HepG2 (cell line): ENCODE measurements around the gene CBY1. TPM values are rescaled to one million over a fixed set of nuclear protein-coding genes. Genes with fewer than 3 reads are reported as not detected.

ENCODE experiments used
- ATAC-seq: fragments of 200-7000 bp; cut with Tn5 transposase; 3 replicates; pipeline ENCODE4 v1.9.1; 2020; ENCODE audit warnings: mild to moderate bottlenecking, moderate library complexity
- BruUV-seq: library from RNA; stranded (reverse); fragments of 400-500 nt; replicated peaks from 2 replicates; lab custom pipeline; 2021; lab: Mats Ljungman, UMichigan
- CTCF ChIA-PET: fragments of 300-600 bp; formaldehyde crosslinking; extraction: SDS; loops from one replicate; lab custom pipeline; 2021; ENCODE audit warnings: low total read pairs, inconsistent platforms, low intra/inter-chr PET ratio; lab: Yijun Ruan, JAX
- POLR2A ChIA-PET: fragments of 350-600 bp; sonication (Branson Sonifier 250); formaldehyde crosslinking; loops from one replicate; lab custom pipeline; 2020; ENCODE audit warnings: antibody characterized with exemption, inconsistent platforms; lab: Yijun Ruan, JAX
- DNase-seq: peaks from one replicate; pipeline ENCODE4 v3.0.0-alpha.2; 2015; ENCODE audit warnings: low spot score
- FAIRE-seq: peaks from 3 replicates; lab custom pipeline; 2011; peaks lifted over from hg19 to GRCh38; lab: Jason Lieb, UNC
- H2AFZ ChIP-seq: one replicate; pipeline ENCODE4 v1.6.1; 2011; ENCODE audit warnings: low read length, inconsistent platforms
- H3K27ac ChIP-seq: fragments of 300-600 bp; 3 replicates; pipeline ENCODE4 v1.8.0; 2011; ENCODE audit warnings: mixed run types, mild to moderate bottlenecking, mixed read lengths, low read length, inconsistent platforms; ENCODE audit not compliant: insufficient read depth; ENCODE audit errors: extremely low read length
- H3K27me3 ChIP-seq, 2 experiments: fragments of 200-600 bp in 1 of 2; 2 replicates in 1 of 2; 3 replicates in 1 of 2; pipeline versions ENCODE4 v1.6.0 to v1.8.0; 2011; ENCODE audit warnings: low read length in 2 of 2, mild to moderate bottlenecking in 2 of 2, moderate library complexity in 2 of 2, inconsistent platforms in 1 of 2; ENCODE audit not compliant: insufficient read depth in 2 of 2, control insufficient read depth in 1 of 2
- H3K36me3 ChIP-seq, 2 experiments: fragments of 200-600 bp in 1 of 2; replicated peaks in 1 of 2; 2 replicates in 1 of 2; 3 replicates in 1 of 2; pipeline versions ENCODE4 v1.5.1 to v1.8.0; 2011; ENCODE audit warnings: low read length in 2 of 2, inconsistent platforms in 1 of 2; ENCODE audit not compliant: insufficient read depth in 2 of 2, control insufficient read depth in 1 of 2
- H3K4me1 ChIP-seq: 2 replicates; pipeline ENCODE4 v1.5.1; 2012; ENCODE audit warnings: low read length, inconsistent platforms; ENCODE audit not compliant: insufficient read depth
- H3K4me2 ChIP-seq: 2 replicates; pipeline ENCODE4 v1.6.0; 2011; ENCODE audit warnings: low read depth, low read length, inconsistent platforms
- H3K4me3 ChIP-seq, 3 experiments: fragments of 200-600 bp in 1 of 3; sonication (generic), shearing (Covaris generic) in 1 of 3; replicated peaks in 1 of 3; 2 replicates each; pipeline ENCODE4 v1.5.1; 2011 to 2016; ENCODE audit warnings: low read length in 3 of 3, inconsistent platforms in 2 of 3, low read depth in 2 of 3, mild to moderate bottlenecking in 2 of 3, control low read depth in 1 of 3, mixed read lengths in 1 of 3; ENCODE audit not compliant: insufficient read depth in 1 of 3
- H3K79me2 ChIP-seq: one replicate; pipeline ENCODE4 v1.6.1; 2011; ENCODE audit warnings: low read length, inconsistent platforms; ENCODE audit not compliant: insufficient read depth
- H3K9ac ChIP-seq: 2 replicates; pipeline ENCODE4 v1.6.0; 2011; ENCODE audit warnings: mild to moderate bottlenecking, low read depth, low read length, inconsistent platforms; ENCODE audit not compliant: insufficient read depth
- H3K9me3 ChIP-seq: 2 replicates; pipeline ENCODE4 v1.5.1; 2012; ENCODE audit warnings: mild to moderate bottlenecking, low read length
- H4K20me1 ChIP-seq: 2 replicates; pipeline ENCODE4 v1.6.0; 2011; ENCODE audit warnings: inconsistent platforms, mild to moderate bottlenecking, low read length, moderate library complexity; ENCODE audit not compliant: insufficient read depth
- DMAP1 ChIP-seq: IDR thresholded peaks from 2 replicates; pipeline ENCODE4 v1.6.1; 2016
- ELF3 ChIP-seq: IDR thresholded peaks from 2 replicates; pipeline ENCODE4 v1.6.1; 2016; ENCODE audit warnings: missing genetic modification reagents, missing compliant biosample characterization
- GABPA ChIP-seq, 2 experiments: IDR thresholded peaks; 2 replicates each; pipeline ENCODE4 v1.6.1; 2011 to 2016; ENCODE audit warnings: low read depth in 2 of 2, low read length in 1 of 2, missing biosample characterization in 1 of 2, missing genetic modification characterization in 1 of 2
- GATAD2A ChIP-seq: IDR thresholded peaks from 2 replicates; pipeline ENCODE4 v1.6.1; 2016
- GLMP ChIP-seq: sonication (generic); formaldehyde crosslinking; IDR thresholded peaks from 2 replicates; pipeline ENCODE4 v1.9.0; 2021; ENCODE audit warnings: missing genetic modification reagents, mild to moderate bottlenecking, borderline replicate concordance
- HMG20A ChIP-seq: IDR thresholded peaks from 2 replicates; pipeline ENCODE4 v1.6.1; 2016; ENCODE audit warnings: borderline replicate concordance
- HOXA3 ChIP-seq: sonication (generic); formaldehyde crosslinking; IDR thresholded peaks from 2 replicates; pipeline ENCODE4 v1.5.0; 2020; ENCODE audit warnings: missing genetic modification reagents
- MXI1 ChIP-seq: IDR thresholded peaks from 3 replicates; pipeline ENCODE4 v1.6.1; 2012; ENCODE audit warnings: low read depth, low read length, inconsistent platforms, borderline replicate concordance
- ONECUT2 ChIP-seq: sonication (generic); formaldehyde crosslinking; IDR thresholded peaks from 2 replicates; pipeline ENCODE4 v1.4.0; 2020; ENCODE audit warnings: missing genetic modification reagents
- RAD51 ChIP-seq: fragments of 450-650 bp; IDR thresholded peaks from 2 replicates; pipeline ENCODE4 v1.6.1; 2016; ENCODE audit warnings: borderline replicate concordance
- SALL2 ChIP-seq: sonication (generic); formaldehyde crosslinking; IDR thresholded peaks from 2 replicates; pipeline ENCODE4 v1.8.1; 2023; ENCODE audit warnings: mild to moderate bottlenecking, missing genetic modification reagents, inconsistent platforms
- SMC3 ChIP-seq: IDR thresholded peaks from 2 replicates; pipeline ENCODE4 v1.6.1; 2011; ENCODE audit warnings: low read length, improper control_type of control experiment
- SOX13 ChIP-seq, 3 experiments: fragments of 450-650 bp in 1 of 3; sonication (generic) in 1 of 3; formaldehyde crosslinking in 1 of 3; IDR thresholded peaks in 2 of 3; conservative IDR thresholded peaks in 1 of 3; 2 replicates each; pipeline versions ENCODE4 v1.5.0 to v1.6.1; 2016 to 2020; ENCODE audit warnings: antibody characterized with exemption in 1 of 3, mild to moderate bottlenecking in 1 of 3, missing compliant biosample characterization in 1 of 3, missing genetic modification reagents in 1 of 3, moderate library complexity in 1 of 3
- TEAD3 ChIP-seq: optimal IDR thresholded peaks from 2 replicates; pipeline ENCODE3; 2016; ENCODE audit warnings: borderline replicate concordance
- ZFP37 ChIP-seq: sonication (generic); formaldehyde crosslinking; IDR thresholded peaks from 2 replicates; pipeline ENCODE4 v1.4.0; 2020; ENCODE audit warnings: missing genetic modification reagents, borderline replicate concordance
- ZMAT3 ChIP-seq: sonication (generic); formaldehyde crosslinking; conservative IDR thresholded peaks from 2 replicates; pipeline ENCODE4 v1.7.0; 2021; ENCODE audit warnings: missing genetic modification reagents
- ZNF263 ChIP-seq: sonication (generic); formaldehyde crosslinking; IDR thresholded peaks from 2 replicates; pipeline ENCODE4 v1.4.0; 2020; ENCODE audit warnings: missing genetic modification reagents
- ZNF326 ChIP-seq: sonication (generic); formaldehyde crosslinking; IDR thresholded peaks from 2 replicates; pipeline ENCODE4 v1.4.0; 2020; ENCODE audit warnings: missing genetic modification reagents, borderline replicate concordance
- ZNF510 ChIP-seq: sonication (generic); formaldehyde crosslinking; IDR thresholded peaks from 2 replicates; pipeline ENCODE4 v1.4.0; 2020; ENCODE audit warnings: low read depth, mild to moderate bottlenecking, missing genetic modification reagents
- ZNF644 ChIP-seq: IDR thresholded peaks from 2 replicates; pipeline ENCODE4 v1.6.1; 2016; ENCODE audit warnings: low read depth
- ZNF746 ChIP-seq: sonication (generic); formaldehyde crosslinking; IDR thresholded peaks from 2 replicates; pipeline ENCODE4 v1.8.0; 2022; ENCODE audit warnings: mild to moderate bottlenecking, missing genetic modification reagents
- WGBS: methylation state at CpG from one replicate; pipeline ENCODE4 v1.1.6; 2017; ENCODE audit warnings: low lambda C conversion rate; 5-methylcytosine and 5-hydroxymethylcytosine counted together
- in situ Hi-C: cut with HindIII; loops from 2 replicates; pipeline ENCODE4 v1.10.0; 2017; ENCODE audit warnings: low pct_unique_long_range_greater_than_20kb; ENCODE audit not compliant: extremely low pct_ligation_motif_present
- intact Hi-C: fragments of 100-400 bp; cut with micrococcal nuclease; formaldehyde crosslinking; loops from one replicate; pipeline ENCODE4 v1.10.0; 2022; ENCODE audit not compliant: unreplicated experiment
- polyA plus RNA-seq, 8 experiments: library from polyadenylated mRNA; depleted of rRNA in 3 of 8; stranded (reverse) in 7 of 8; unstranded in 1 of 8; fragments of >200 nt; fragmentation: Illumina TruSeq in 4 of 8; extraction: Trizol in 4 of 8; gene quantifications; 2 replicates each; pipeline versions ENCODE4 v1.2.1 to v1.2.3, GENCODE V29; 2011 to 2016; ENCODE audit warnings: low read depth in 4 of 8, missing spikeins in 1 of 8, mixed read lengths in 1 of 8; ENCODE audit not compliant: insufficient read depth in 1 of 8
- total RNA-seq, 5 experiments: library from RNA; depleted of rRNA; stranded (reverse); fragments of >200 nt; fragmentation: Illumina TruSeq; extraction: Trizol; gene quantifications; 2 replicates each; pipeline ENCODE4 v1.2.3, GENCODE V29; 2016; ENCODE audit warnings: low read depth in 1 of 5

The CBY1 gene
- total and polyA plus RNA-seq, 2 of the 13 experiments (the other 11 are each of a cell fraction or from before 2014, with no cell fraction given) = 19.7 to 20.3 TPM

DNA sequence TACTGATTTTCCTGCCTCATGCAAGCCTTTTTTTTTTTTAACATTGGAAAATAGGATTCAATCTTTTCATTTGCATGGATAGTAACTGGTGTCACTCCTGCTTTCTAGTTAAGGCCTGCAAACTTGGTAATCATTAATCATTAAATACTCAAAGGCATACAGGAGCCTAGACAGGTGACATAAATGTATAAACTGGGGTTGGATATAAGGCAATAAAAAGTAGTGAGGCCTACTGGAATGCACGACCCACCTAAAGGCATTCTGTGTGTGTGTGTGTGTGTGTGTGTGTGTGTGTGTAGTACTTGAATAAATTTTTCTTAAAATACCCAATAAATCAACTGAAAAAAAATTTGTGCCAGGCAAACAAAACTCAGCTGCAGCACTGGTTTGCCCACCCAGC lies 33.2 kb downstream of the CBY1 start:
- no peak overlapping the region for H3K27ac ChIP-seq
- FAIRE-seq = no peak
- H4K20me1 ChIP-seq = no peaks in the 10 kb centered on the region
- ATAC-seq = no peak
- intact Hi-C loops (no loop called here), in situ Hi-C loops (no loop called here)
- peaks cover 20 to 42% of the 10 kb centered on the region in 2 experiments for H3K36me3 ChIP-seq
- peaks cover 24% of the 10 kb centered on the region for H3K4me1 ChIP-seq
- no peaks in the 10 kb centered on the region for H3K27me3 ChIP-seq
- 93% methylated on average over 1 of the region's 1 CpG for WGBS
- ChIA-PET POLR2A (no interaction called here), CTCF (no interaction called here)
- H3K4me3 ChIP-seq = no peak overlapping the region
- no peak overlapping the region for H3K4me2 ChIP-seq
- H3K9ac ChIP-seq = no peak overlapping the region
- no peak overlapping the region for H2AFZ ChIP-seq
- no peak for DNase-seq
- TF ChIP-seq ZNF746 (CRISPR knock-in tag) = no peak
- no peak for TF ChIP-seq SMC3
- no peak for TF ChIP-seq RAD51
- TF ChIP-seq SOX13 (IDR thresholded peaks at IDR 0.05) = no peak
- TF ChIP-seq SOX13 (CRISPR knock-in tag; conservative IDR thresholded peaks at IDR 0.05 in 1 of 2, IDR thresholded peaks at IDR 0.05 in 1 of 2) = no peak
- TF ChIP-seq ELF3 (CRISPR knock-in tag) = no peak
- TF ChIP-seq TEAD3 (CRISPR knock-in tag) = no peak
- no peak for TF ChIP-seq GABPA (IDR thresholded peaks at IDR 0.05; ENCODE audit: low read depth, low read length)
- no peak for TF ChIP-seq GABPA (CRISPR knock-in tag; IDR thresholded peaks at IDR 0.05; ENCODE audit: low read depth)
- peaks cover 19% of the 10 kb centered on the region for H3K79me2 ChIP-seq
- BruUV-seq = no TSS peak
- no peaks in the 10 kb centered on the region for H3K9me3 ChIP-seq

GRCh38 chr22:38694049-38694448 lies 37.6 kb downstream of the CBY1 start:
- peak; percentile 44 for FAIRE-seq
- Histone ChIP-seq H3K4me2 (peak overlapping the region; percentile 6; the same call in 1 of the 2 replicates), H3K27ac (peak overlapping the region; percentile 43), H2AFZ (no peak overlapping the region), H3K36me3 (peaks cover 2 to 9% of the 10 kb centered on the region in 2 experiments), H3K27me3 (no peaks in the 10 kb centered on the region), H3K79me2 (peaks cover 49% of the 10 kb centered on the region), H3K4me1 (peaks cover 68% of the 10 kb centered on the region), H3K9ac (no peak overlapping the region), H4K20me1 (no peaks in the 10 kb centered on the region; the same call in 1 of the 2 replicates), H3K4me3 (no peak overlapping the region), H3K9me3 (no peaks in the 10 kb centered on the region)
- WGBS = 84% methylated on average over 2 of the region's 2 CpGs
- peak; percentile 38 for ATAC-seq
- DNase-seq = peak; percentile 72
- BruUV-seq = no TSS peak
- intact Hi-C loops (no loop called here), in situ Hi-C loops (no loop called here)
- ChIA-PET CTCF (no interaction called here), POLR2A (interaction anchor here (1.5 to 9.9 kb wide), 2 partner anchors 11 to 12 kb away, joined by 6 to 102 read pairs; partner anchors contain the start of genes GTPBP1 and TOMM22)
- TF ChIP-seq ZNF644 (CRISPR knock-in tag) (peak; percentile 75), ONECUT2 (CRISPR knock-in tag) (no peak), HOXA3 (CRISPR knock-in tag) (peak; percentile 56), DMAP1 (no peak), ZNF510 (CRISPR knock-in tag) (no peak), GLMP (CRISPR knock-in tag) (no peak), ZMAT3 (CRISPR knock-in tag) (no peak), ZNF263 (CRISPR knock-in tag) (no peak), HMG20A (CRISPR knock-in tag) (no peak), ZFP37 (CRISPR knock-in tag) (no peak), GATAD2A (CRISPR knock-in tag) (0 out of 2 replicates have a peak, but pooled peaks have one; percentile 36), MXI1 (no peak), ZNF326 (CRISPR knock-in tag) (no peak), SALL2 (CRISPR knock-in tag) (no peak)
